Upper lobe of right lung (tissue), 1 donor: ENCODE measurements around the gene MCM5. TPM values are rescaled to one million over a fixed set of nuclear protein-coding genes. Genes with fewer than 3 reads are reported as not detected.

Experiments
- ATAC-seq: fragments of 200-7000 bp; cut with Tn5 transposase; one replicate; pipeline ENCODE4 v1.9.1; 2020; ENCODE audit warnings: mild to moderate bottlenecking, moderate library complexity
- DNase-seq: peaks from one replicate; pipeline ENCODE4 v3.0.0-alpha.2; 2020
- H3K27ac ChIP-seq: fragments of 200-600 bp; one replicate; pipeline ENCODE4 v1.8.0; 2022
- H3K27me3 ChIP-seq: fragments of 200-600 bp; one replicate; pipeline ENCODE4 v1.8.0; 2022; ENCODE audit warnings: mild to moderate bottlenecking
- H3K36me3 ChIP-seq: fragments of 200-600 bp; one replicate; pipeline ENCODE4 v1.8.0; 2022
- H3K4me1 ChIP-seq: fragments of 200-600 bp; one replicate; pipeline ENCODE4 v1.8.0; 2022
- H3K4me3 ChIP-seq: fragments of 200-600 bp; one replicate; pipeline ENCODE4 v1.8.0; 2022; ENCODE audit warnings: mild to moderate bottlenecking
- H3K9me3 ChIP-seq: fragments of 200-600 bp; one replicate; pipeline ENCODE4 v1.8.0; 2022
- intact Hi-C: fragments of 100-400 bp; cut with DNase I; formaldehyde crosslinking; loops from one replicate; pipeline ENCODE4 v1.11.0; 2022
- total RNA-seq: library from RNA; stranded (reverse); fragmentation: NEBNext Ultra II Directional; extraction: Animal tissue kit (Norgen Biotek cat#: 25700); gene quantifications from one replicate; pipeline ENCODE4 v1.2.1, GENCODE V29; 2021
- TF ChIP-seq, protein P1 (sequence below): fragments of 200-600 bp; IDR thresholded peaks from one replicate; pipeline ENCODE4 v1.8.0; 2022; ENCODE audit warnings: antibody characterized with exemption
- donor health status: DM: no; HTN: yes; CAD: no; lungs with severe emphysema.

The MCM5 gene
- total RNA-seq, 1 donor from 2014 or later: 22.1 TPM

- Histone ChIP-seq H3K36me3 (peaks cover 77% of the 10 kb centered on the region), H3K4me1 (no peaks in the 10 kb centered on the region), H3K27me3 (no peaks in the 10 kb centered on the region), H3K9me3 (no peaks in the 10 kb centered on the region), H3K27ac (peak overlapping the region; percentile 45), H3K4me3 (no peak overlapping the region)
- DNase-seq: peak; percentile 81
- intact Hi-C loops: no loop called here
- TF ChIP-seq, protein P1, sequence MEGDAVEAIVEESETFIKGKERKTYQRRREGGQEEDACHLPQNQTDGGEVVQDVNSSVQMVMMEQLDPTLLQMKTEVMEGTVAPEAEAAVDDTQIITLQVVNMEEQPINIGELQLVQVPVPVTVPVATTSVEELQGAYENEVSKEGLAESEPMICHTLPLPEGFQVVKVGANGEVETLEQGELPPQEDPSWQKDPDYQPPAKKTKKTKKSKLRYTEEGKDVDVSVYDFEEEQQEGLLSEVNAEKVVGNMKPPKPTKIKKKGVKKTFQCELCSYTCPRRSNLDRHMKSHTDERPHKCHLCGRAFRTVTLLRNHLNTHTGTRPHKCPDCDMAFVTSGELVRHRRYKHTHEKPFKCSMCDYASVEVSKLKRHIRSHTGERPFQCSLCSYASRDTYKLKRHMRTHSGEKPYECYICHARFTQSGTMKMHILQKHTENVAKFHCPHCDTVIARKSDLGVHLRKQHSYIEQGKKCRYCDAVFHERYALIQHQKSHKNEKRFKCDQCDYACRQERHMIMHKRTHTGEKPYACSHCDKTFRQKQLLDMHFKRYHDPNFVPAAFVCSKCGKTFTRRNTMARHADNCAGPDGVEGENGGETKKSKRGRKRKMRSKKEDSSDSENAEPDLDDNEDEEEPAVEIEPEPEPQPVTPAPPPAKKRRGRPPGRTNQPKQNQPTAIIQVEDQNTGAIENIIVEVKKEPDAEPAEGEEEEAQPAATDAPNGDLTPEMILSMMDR: no peak
- ATAC-seq: peak; percentile 86
Observed at GRCh38 chr22:35409783-35410662, 10.1 kb downstream of the MCM5 start.

DNA sequence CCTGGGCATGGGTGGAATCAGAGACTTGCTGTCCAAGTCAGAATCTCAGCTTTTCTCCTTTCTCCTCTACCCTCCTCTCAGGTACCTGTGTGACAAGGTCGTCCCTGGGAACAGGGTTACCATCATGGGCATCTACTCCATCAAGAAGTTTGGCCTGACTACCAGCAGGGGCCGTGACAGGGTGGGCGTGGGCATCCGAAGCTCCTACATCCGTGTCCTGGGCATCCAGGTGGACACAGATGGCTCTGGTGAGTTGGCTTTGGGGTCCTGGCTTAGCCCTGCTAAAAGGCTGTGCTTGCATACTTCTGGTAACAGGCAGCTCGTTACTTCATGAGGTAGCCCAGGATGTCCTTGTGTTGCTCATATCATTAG, 10.7 kb downstream of the MCM5 start:
- H3K9me3 ChIP-seq: no peaks in the 10 kb centered on the region
- TF ChIP-seq, protein P1: no peak
- H3K4me3 ChIP-seq: no peak overlapping the region
- peak overlapping the region; percentile 45 for H3K27ac ChIP-seq
- no peaks in the 10 kb centered on the region for H3K4me1 ChIP-seq
- DNase-seq (no peak), ATAC-seq (no peak)
- peaks cover 83% of the 10 kb centered on the region for H3K36me3 ChIP-seq
- intact Hi-C loops: no loop called here
- H3K27me3 ChIP-seq: no peaks in the 10 kb centered on the region

GRCh38 chr22:35411102-35411501, 11.2 kb downstream of the MCM5 start:
- H3K4me1 ChIP-seq: no peaks in the 10 kb centered on the region
- no peak overlapping the region for H3K4me3 ChIP-seq
- DNase-seq: no peak
- H3K36me3 ChIP-seq: peaks cover 88% of the 10 kb centered on the region
- no peaks in the 10 kb centered on the region for H3K27me3 ChIP-seq
- peak; percentile 52 for ATAC-seq
- H3K27ac ChIP-seq: no peak overlapping the region
- TF ChIP-seq, protein P1: no peak
- intact Hi-C loops: no loop called here
- H3K9me3 ChIP-seq: no peaks in the 10 kb centered on the region

DNA sequence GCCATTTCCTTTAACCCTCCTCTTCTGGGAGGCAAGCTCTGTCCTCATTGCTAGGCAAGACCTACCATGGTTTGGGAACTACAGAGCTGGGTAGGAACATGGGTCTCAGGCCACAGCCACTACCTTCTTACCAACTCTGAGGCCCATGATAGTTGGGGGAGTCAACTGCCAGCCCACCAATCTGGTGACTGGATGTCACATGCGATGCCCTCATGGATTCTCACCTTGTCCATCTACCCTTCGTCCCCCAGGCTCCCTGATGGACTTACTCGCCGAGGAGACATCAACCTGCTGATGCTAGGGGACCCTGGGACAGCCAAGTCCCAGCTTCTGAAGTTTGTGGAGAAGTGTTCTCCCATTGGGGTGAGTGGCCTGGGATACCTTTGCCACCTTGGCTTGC, 13.7 kb downstream of the MCM5 start:
- Histone ChIP-seq H3K4me3 (no peak overlapping the region), H3K4me1 (no peaks in the 10 kb centered on the region), H3K36me3 (peaks cover 93% of the 10 kb centered on the region), H3K27me3 (no peaks in the 10 kb centered on the region), H3K27ac (no peak overlapping the region), H3K9me3 (no peaks in the 10 kb centered on the region)
- DNase-seq (no peak), ATAC-seq (no peak)
- TF ChIP-seq, protein P1: no peak
- intact Hi-C loops: no loop called here

DNA sequence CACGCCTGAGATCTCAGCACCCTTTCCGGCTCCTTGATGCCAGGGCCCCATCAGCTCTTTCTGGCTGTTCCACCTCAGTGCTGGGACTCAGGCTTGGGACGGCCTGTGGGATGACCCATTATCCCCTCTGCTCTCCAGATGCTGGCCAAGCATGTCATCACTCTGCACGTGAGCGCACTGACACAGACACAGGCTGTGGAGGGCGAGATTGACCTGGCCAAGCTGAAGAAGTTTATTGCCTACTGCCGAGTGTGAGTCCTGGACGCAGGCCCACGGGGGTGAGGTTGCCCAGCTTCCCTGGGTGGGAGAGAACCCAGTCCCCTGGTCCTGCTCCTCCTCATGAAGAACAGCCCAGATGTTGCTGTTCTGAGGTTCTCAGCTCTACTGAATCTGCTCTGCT, 17.7 kb downstream of the MCM5 start:
- intact Hi-C loops: no loop called here
- Histone ChIP-seq H3K27ac (no peak overlapping the region), H3K27me3 (no peaks in the 10 kb centered on the region), H3K4me3 (no peak overlapping the region), H3K9me3 (no peaks in the 10 kb centered on the region), H3K4me1 (no peaks in the 10 kb centered on the region), H3K36me3 (peaks cover 94% of the 10 kb centered on the region)
- DNase-seq (no peak), ATAC-seq (no peak)
- TF ChIP-seq, protein P1: no peak
